Sigmoid colon (tissue), 4 donors: ENCODE data around the gene NR6A1.

Source experiments
- CTCF ChIP-seq, 4 experiments: fragments of 450-650 bp in 3 of 4; fragments of 200-600 bp in 1 of 4; IDR thresholded peaks; one replicate each; pipeline ENCODE4 v1.5.1; 2016 to 2019; ENCODE audit warnings: antibody characterized with exemption in 4 of 4, mild to moderate bottlenecking in 3 of 4, moderate library complexity in 2 of 4
- POLR2AphosphoS5 ChIP-seq, 4 donors: sonication (generic); formaldehyde crosslinking; IDR thresholded peaks; one replicate each; pipeline ENCODE4 v1.6.1; 2017; ENCODE audit warnings: antibody characterized with exemption in 4 of 4

GRCh38 chr9:124809741-124810500, 38.8 kb upstream of the NR6A1 start:
- TF ChIP-seq CTCF (IDR thresholded peaks at IDR 0.05): no peak
- no peak for TF ChIP-seq POLR2AphosphoS5 (IDR thresholded peaks at IDR 0.05)
